Peyer's patch (tissue), 4 donors: ENCODE measurements around the gene ZNF576.
"Not testable (repeated sequence)": the region's sequence is repeated elsewhere in the genome, so short reads cannot be mapped to it uniquely, and the experiment has no call there.

ENCODE experiments used
- POLR2A ChIP-seq, 2 donors: fragments of 450-650 bp; IDR thresholded peaks; one replicate each; pipeline ENCODE4 v1.5.1; 2017; ENCODE audit warnings: antibody characterized with exemption in 2 of 2, mild to moderate bottlenecking in 2 of 2, moderate library complexity in 2 of 2
- TF ChIP-seq, protein P1 (sequence below), 6 experiments: fragments of 450-650 bp in 4 of 6; fragments of 200-600 bp in 2 of 6; sonication (generic) in 1 of 6; IDR thresholded peaks; one replicate each; pipeline ENCODE4 v1.5.1; 2017 to 2019; ENCODE audit warnings: antibody characterized with exemption in 6 of 6, mild to moderate bottlenecking in 3 of 6, moderate library complexity in 1 of 6

- TF ChIP-seq, protein P1, sequence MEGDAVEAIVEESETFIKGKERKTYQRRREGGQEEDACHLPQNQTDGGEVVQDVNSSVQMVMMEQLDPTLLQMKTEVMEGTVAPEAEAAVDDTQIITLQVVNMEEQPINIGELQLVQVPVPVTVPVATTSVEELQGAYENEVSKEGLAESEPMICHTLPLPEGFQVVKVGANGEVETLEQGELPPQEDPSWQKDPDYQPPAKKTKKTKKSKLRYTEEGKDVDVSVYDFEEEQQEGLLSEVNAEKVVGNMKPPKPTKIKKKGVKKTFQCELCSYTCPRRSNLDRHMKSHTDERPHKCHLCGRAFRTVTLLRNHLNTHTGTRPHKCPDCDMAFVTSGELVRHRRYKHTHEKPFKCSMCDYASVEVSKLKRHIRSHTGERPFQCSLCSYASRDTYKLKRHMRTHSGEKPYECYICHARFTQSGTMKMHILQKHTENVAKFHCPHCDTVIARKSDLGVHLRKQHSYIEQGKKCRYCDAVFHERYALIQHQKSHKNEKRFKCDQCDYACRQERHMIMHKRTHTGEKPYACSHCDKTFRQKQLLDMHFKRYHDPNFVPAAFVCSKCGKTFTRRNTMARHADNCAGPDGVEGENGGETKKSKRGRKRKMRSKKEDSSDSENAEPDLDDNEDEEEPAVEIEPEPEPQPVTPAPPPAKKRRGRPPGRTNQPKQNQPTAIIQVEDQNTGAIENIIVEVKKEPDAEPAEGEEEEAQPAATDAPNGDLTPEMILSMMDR (IDR thresholded peaks at IDR 0.05): not testable (repeated sequence)
- not testable (repeated sequence) for TF ChIP-seq POLR2A (IDR thresholded peaks at IDR 0.05)
Measured at GRCh38 chr19:43600326-43600725, 3.9 kb downstream of the ZNF576 start.
